Kidney (tissue), 14 donors: ENCODE data around the gene CYTH3. TPM values are rescaled to one million over a fixed set of nuclear protein-coding genes. Genes with fewer than 3 reads are reported as not detected.

ENCODE experiments used
- DNase-seq, 5 donors: peaks; one replicate each; pipeline ENCODE4 v3.0.0-alpha.2; 2013 to 2020
- FAIRE-seq: peaks from 2 replicates; lab custom pipeline; 2012; peaks lifted over from hg19 to GRCh38; lab: Jason Lieb, UNC
- H3K27ac ChIP-seq, 2 donors: one replicate each; pipeline ENCODE4 v1.7.0; 2013; ENCODE audit warnings: low read depth in 2 of 2, low read length in 2 of 2, inconsistent platforms in 1 of 2
- H3K27me3 ChIP-seq: one replicate; pipeline ENCODE4 v1.7.1; 2013; ENCODE audit warnings: low read length, inconsistent platforms; ENCODE audit not compliant: control insufficient read depth, insufficient read depth
- H3K36me3 ChIP-seq, 3 donors: one replicate each; pipeline versions ENCODE4 v1.7.0 to v1.7.1; 2013; ENCODE audit warnings: low read length in 3 of 3, control low read depth in 1 of 3, inconsistent platforms in 1 of 3; ENCODE audit not compliant: insufficient read depth in 3 of 3, control insufficient read depth in 2 of 3
- H3K4me1 ChIP-seq, 3 donors: one replicate each; pipeline versions ENCODE4 v1.7.0 to v1.7.1; 2013; ENCODE audit warnings: low read length in 3 of 3, inconsistent platforms in 1 of 3, low read depth in 1 of 3; ENCODE audit not compliant: control insufficient read depth in 2 of 3, insufficient read depth in 2 of 3
- H3K4me3 ChIP-seq, 3 donors: one replicate each; pipeline versions ENCODE4 v1.7.0 to v1.8.1; 2013; ENCODE audit warnings: low read length in 3 of 3, control low read depth in 1 of 3, inconsistent platforms in 1 of 3
- H3K9ac ChIP-seq, 3 donors: one replicate each; pipeline versions ENCODE4 v1.7.0 to v1.7.1; 2013; ENCODE audit warnings: low read length in 3 of 3, control low read depth in 1 of 3, inconsistent platforms in 1 of 3
- H3K9me3 ChIP-seq, 3 donors: one replicate each; pipeline versions ENCODE4 v1.7.0 to v1.7.1; 2013; ENCODE audit warnings: low read length in 3 of 3, control low read depth in 1 of 3, inconsistent platforms in 1 of 3; ENCODE audit not compliant: control insufficient read depth in 2 of 3, insufficient read depth in 1 of 3
- CTCF ChIP-seq: IDR thresholded peaks from 3 replicates; pipeline ENCODE4 v1.5.1; 2012; ENCODE audit warnings: mild to moderate bottlenecking, moderate library complexity, borderline replicate concordance; ENCODE audit not compliant: insufficient read depth; ENCODE audit errors: extremely low read depth
- intact Hi-C: fragments of 100-400 bp; cut with DNase I; formaldehyde crosslinking; loops from one replicate; pipeline ENCODE4 v1.11.1; 2022
- polyA plus RNA-seq: library from polyadenylated mRNA; stranded (reverse); fragments of 350-450 nt; fragmentation: Illumina TruSeq; extraction: RNeasy Lipid Tissue Mini Kit (QIAGEN cat#74804); gene quantifications from one replicate; pipeline ENCODE4 v1.2.3, GENCODE V29; 2014; ENCODE audit warnings: low read depth, low replicate concordance; ENCODE audit not compliant: insufficient read depth
- total RNA-seq: library from RNA; stranded (reverse); fragmentation: NEBNext Ultra II Directional; extraction: Animal tissue kit (Norgen Biotek cat#: 25700); gene quantifications from one replicate; pipeline ENCODE4 v1.2.1, GENCODE V29; 2021
- donor health status: control.
- donor health status: control.
- donor health status: control.
- donor health status: control.
- donor health status: control.
- donor health status: DM: yes; HTN: yes; CAD: no.
- donor health status: Normal renal cell carcinoma (clear cell type).

Gene CYTH3
- total and polyA plus RNA-seq, 2 donors from 2014 or later, result 9.1 to 18.5 TPM

DNA sequence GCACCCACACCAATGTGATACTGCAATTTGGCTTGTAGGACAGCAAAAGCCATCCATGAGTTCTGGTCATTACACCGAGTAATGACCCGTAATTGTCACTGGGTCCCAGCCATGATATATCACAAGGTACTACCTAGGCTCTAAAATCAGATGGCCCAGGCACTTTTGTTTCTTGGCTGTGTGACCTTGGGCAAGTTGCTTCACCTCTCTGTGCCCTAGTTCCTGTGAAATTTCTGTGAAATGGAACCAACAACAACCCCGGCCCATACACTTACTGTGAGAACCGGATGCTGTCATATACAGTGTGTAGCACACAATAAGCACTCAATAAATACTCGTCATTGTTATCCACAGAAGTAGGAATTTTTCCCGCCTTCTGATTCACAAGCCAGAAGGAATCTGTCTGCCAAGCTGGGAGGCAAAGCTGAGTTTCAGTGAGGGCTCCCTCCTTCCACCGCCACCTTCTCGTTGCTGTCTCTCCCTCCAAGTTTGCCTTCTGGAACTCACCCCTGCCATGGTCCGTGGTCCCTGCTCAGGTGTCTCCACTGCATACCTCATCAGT, 6.4 kb upstream of the CYTH3 start:
- DNase-seq (no peak), FAIRE-seq (no peak)
- no peaks in the 10 kb centered on the region for H3K4me1 ChIP-seq
- no peak overlapping the region for H3K27ac ChIP-seq
- no peak overlapping the region for H3K9ac ChIP-seq
- TF ChIP-seq CTCF, result no peak
- H3K27me3 ChIP-seq, result no peaks in the 10 kb centered on the region
- no peak overlapping the region for H3K4me3 ChIP-seq
- intact Hi-C loops, result no loop called here
- no peaks in the 10 kb centered on the region for H3K9me3 ChIP-seq
- H3K36me3 ChIP-seq, result no peaks in the 10 kb centered on the region

GRCh38 chr7:6277476-6277875, 5.1 kb upstream of the CYTH3 start:
- TF ChIP-seq CTCF, result no peak
- Histone ChIP-seq H3K27me3 (no peaks in the 10 kb centered on the region), H3K9ac (no peak overlapping the region), H3K4me1 (peaks cover 0 to 9% (median 5%) of the 10 kb centered on the region in 3 donors), H3K36me3 (no peaks in the 10 kb centered on the region), H3K4me3 (no peak overlapping the region), H3K9me3 (no peaks in the 10 kb centered on the region), H3K27ac (no peak overlapping the region)
- FAIRE-seq (no peak), DNase-seq (no peak)
- intact Hi-C loops, result no loop called here

- no peaks in the 10 kb centered on the region for H3K36me3 ChIP-seq
- peaks cover 0 to 9% (median 5%) of the 10 kb centered on the region in 3 donors for H3K4me1 ChIP-seq
- FAIRE-seq, result no peak
- no peak overlapping the region for H3K27ac ChIP-seq
- H3K9ac ChIP-seq, result no peak overlapping the region
- H3K27me3 ChIP-seq, result no peaks in the 10 kb centered on the region
- intact Hi-C loops, result no loop called here
- no peak for TF ChIP-seq CTCF
- H3K9me3 ChIP-seq, result no peaks in the 10 kb centered on the region
- no peak for DNase-seq
- H3K4me3 ChIP-seq, result no peak overlapping the region
These were observed 4.5 kb upstream of the CYTH3 start for GRCh38 chr7:6276911-6277408.

- intact Hi-C loops, result no loop called here
- Histone ChIP-seq H3K4me1 (peaks cover 0 to 15% (median 5%) of the 10 kb centered on the region in 3 donors), H3K9ac (no peak overlapping the region), H3K36me3 (no peaks in the 10 kb centered on the region), H3K4me3 (no peak overlapping the region), H3K27ac (no peak overlapping the region), H3K9me3 (no peaks in the 10 kb centered on the region), H3K27me3 (no peaks in the 10 kb centered on the region)
- DNase-seq, result no peak
- no peak for TF ChIP-seq CTCF
- FAIRE-seq, result no peak
These were observed 2.3 kb upstream of the CYTH3 start for GRCh38 chr7:6274743-6275142.
